Tibial artery (tissue), 4 donors: ENCODE results near the gene EXOC3L4.

Source experiments
- DNase-seq, 2 donors: peaks; one replicate each; pipeline ENCODE4 v3.0.0-alpha.2; 2019
- H3K27ac ChIP-seq, 2 donors: fragments of 200-600 bp; sonication (generic) in 1 of 2; 1 replicate in 1 of 2; 2 replicates in 1 of 2; pipeline ENCODE4 v1.5.1; 2018 to 2019; ENCODE audit warnings: mild to moderate bottlenecking in 1 of 2
- H3K27me3 ChIP-seq, 2 donors: fragments of 200-600 bp; sonication (generic) in 1 of 2; one replicate each; pipeline versions ENCODE4 v1.5.1 to v1.6.0; 2016 to 2019
- H3K36me3 ChIP-seq, 3 donors: fragments of 200-600 bp; sonication (generic) in 2 of 3; one replicate each; pipeline ENCODE4 v1.5.1; 2016 to 2019; ENCODE audit warnings: mild to moderate bottlenecking in 2 of 3
- H3K4me1 ChIP-seq, 4 donors: fragments of 200-600 bp; sonication (generic) in 2 of 4; 1 replicate in 3 of 4; 2 replicates in 1 of 4; pipeline ENCODE4 v1.5.1; 2016 to 2019
- H3K4me3 ChIP-seq, 2 donors: fragments of 200-600 bp; sonication (generic) in 1 of 2; 1 replicate in 1 of 2; 2 replicates in 1 of 2; pipeline ENCODE4 v1.5.1; 2018 to 2019; ENCODE audit warnings: mild to moderate bottlenecking in 2 of 2
- H3K9me3 ChIP-seq, 3 donors: fragments of 200-600 bp; sonication (generic) in 1 of 3; one replicate each; pipeline ENCODE4 v1.5.1; 2016 to 2019
- CTCF ChIP-seq, 2 experiments: fragments of 200-600 bp in 1 of 2; fragments of 450-650 bp in 1 of 2; IDR thresholded peaks; one replicate each; pipeline ENCODE4 v1.5.1; 2017 to 2019; ENCODE audit warnings: antibody characterized with exemption in 2 of 2, mild to moderate bottlenecking in 1 of 2, moderate library complexity in 1 of 2
- intact Hi-C: fragments of 100-400 bp; cut with DNase I; formaldehyde crosslinking; loops from one replicate; pipeline ENCODE4 v1.15.0; 2023; ENCODE audit warnings: low total_unique reads

The EXOC3L4 gene

DNA sequence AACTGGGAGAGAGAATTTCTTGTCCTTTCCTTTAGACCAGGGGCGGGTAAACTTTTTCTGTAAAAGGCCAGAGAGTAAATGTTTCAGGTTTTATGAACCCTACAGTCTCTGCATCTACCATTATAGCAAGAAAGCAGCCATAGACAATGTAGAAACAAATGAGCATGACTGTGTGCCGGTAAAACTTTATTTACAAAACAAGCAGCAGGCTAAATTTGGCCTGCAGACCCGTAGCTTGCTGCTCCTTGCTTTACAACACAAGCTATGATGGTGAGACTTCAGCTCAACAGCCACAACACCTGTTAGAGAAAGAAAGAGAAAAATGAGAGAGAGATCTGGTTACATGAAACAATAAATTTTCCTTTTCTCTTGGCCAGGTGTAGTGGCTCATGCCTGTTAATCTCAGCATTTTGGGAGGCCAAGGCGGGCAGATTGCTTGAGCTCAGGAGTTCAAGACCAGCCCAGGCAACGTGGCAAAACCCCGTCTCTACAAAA is 33.0 kb upstream of the EXOC3L4 start:
- no peak for DNase-seq
- TF ChIP-seq CTCF (IDR thresholded peaks at IDR 0.05): no peak
- intact Hi-C loops: no loop called here

GRCh38 chr14:103064436-103064835 is 30.1 kb upstream of the EXOC3L4 start:
- no peaks in the 10 kb centered on the region for H3K36me3 ChIP-seq
- H3K4me1 ChIP-seq: peaks cover 0 to 4% (median under 1%) of the 10 kb centered on the region in 4 donors
- intact Hi-C loops: no loop called here
- no peak for TF ChIP-seq CTCF (IDR thresholded peaks at IDR 0.05)
- DNase-seq: no peak
- no peak overlapping the region for H3K27ac ChIP-seq
- H3K27me3 ChIP-seq: peaks cover 0 to 4% of the 10 kb centered on the region in 2 donors
- no peaks in the 10 kb centered on the region for H3K9me3 ChIP-seq
- H3K4me3 ChIP-seq: no peak overlapping the region

More for the DNA sequence above, 33.0 kb upstream of the EXOC3L4 start:
- Histone ChIP-seq H3K27ac (no peak overlapping the region), H3K36me3 (no peaks in the 10 kb centered on the region), H3K9me3 (no peaks in the 10 kb centered on the region), H3K27me3 (no peaks in the 10 kb centered on the region), H3K4me3 (no peak overlapping the region), H3K4me1 (peaks cover 0 to 20% (median 15%) of the 10 kb centered on the region in 4 donors)

GRCh38 chr14:103064978-103065377 is 29.5 kb upstream of the EXOC3L4 start:
- Histone ChIP-seq H3K9me3 (no peaks in the 10 kb centered on the region), H3K27ac (no peak overlapping the region), H3K4me3 (no peak overlapping the region), H3K27me3 (peaks cover 0 to 4% of the 10 kb centered on the region in 2 donors), H3K36me3 (no peaks in the 10 kb centered on the region), H3K4me1 (no peaks in the 10 kb centered on the region)
- no peak for DNase-seq
- TF ChIP-seq CTCF (IDR thresholded peaks at IDR 0.05): no peak
- intact Hi-C loops: no loop called here

GRCh38 chr14:103065861-103066260 is 28.7 kb upstream of the EXOC3L4 start:
- Histone ChIP-seq H3K4me1 (no peaks in the 10 kb centered on the region), H3K4me3 (no peak overlapping the region), H3K36me3 (no peaks in the 10 kb centered on the region), H3K27ac (no peak overlapping the region), H3K9me3 (no peaks in the 10 kb centered on the region), H3K27me3 (peaks cover 0 to 4% of the 10 kb centered on the region in 2 donors)
- intact Hi-C loops: no loop called here
- no peak for DNase-seq
- TF ChIP-seq CTCF (IDR thresholded peaks at IDR 0.05): no peak

GRCh38 chr14:103066399-103066798 is 28.1 kb upstream of the EXOC3L4 start:
- H3K27me3 ChIP-seq: peaks cover 0 to 4% of the 10 kb centered on the region in 2 donors
- no peaks in the 10 kb centered on the region for H3K9me3 ChIP-seq
- no peak overlapping the region for H3K4me3 ChIP-seq
- DNase-seq: no peak
- no peaks in the 10 kb centered on the region for H3K4me1 ChIP-seq
- intact Hi-C loops: no loop called here
- H3K27ac ChIP-seq: no peak overlapping the region
- no peaks in the 10 kb centered on the region for H3K36me3 ChIP-seq
- TF ChIP-seq CTCF (IDR thresholded peaks at IDR 0.05): no peak
